Bronchial epithelial cell (primary cell): ENCODE data around the gene KRTAP10-5. TPM values are rescaled to one million over a fixed set of nuclear protein-coding genes. Genes with fewer than 3 reads are reported as not detected.

ENCODE experiments used
- DNase-seq: peaks from one replicate; pipeline ENCODE4 v3.0.0-alpha.2; 2010; ENCODE audit warnings: low read depth
- FAIRE-seq: peaks from 2 replicates; lab custom pipeline; 2011; peaks lifted over from hg19 to GRCh38; lab: Jason Lieb, UNC
- H3K27me3 ChIP-seq: 2 replicates; pipeline ENCODE4 v1.5.1; 2011; ENCODE audit warnings: low read length; ENCODE audit not compliant: control insufficient read depth, insufficient read depth
- H3K36me3 ChIP-seq: 2 replicates; pipeline ENCODE4 v1.5.1; 2011; ENCODE audit warnings: low read length; ENCODE audit not compliant: control insufficient read depth, insufficient read depth
- H3K4me3 ChIP-seq: 2 replicates; pipeline ENCODE4 v1.5.1; 2011; ENCODE audit warnings: mild to moderate bottlenecking, low read depth, low read length, control low read depth
- total RNA-seq: library from RNA; depleted of rRNA; stranded (reverse); fragments of >200 nt; gene quantifications from 2 replicates; pipeline ENCODE4 v1.2.1, GENCODE V29; 2014
- TF ChIP-seq, protein P1 (sequence below): IDR thresholded peaks from 2 replicates; pipeline ENCODE4 v1.5.1; 2011; ENCODE audit warnings: mild to moderate bottlenecking, moderate library complexity, low read length, control low read depth, inconsistent platforms; ENCODE audit not compliant: insufficient read depth, severe bottlenecking

The KRTAP10-5 gene
- total RNA-seq, 1 donor from 2014 or later, result not detected

DNA sequence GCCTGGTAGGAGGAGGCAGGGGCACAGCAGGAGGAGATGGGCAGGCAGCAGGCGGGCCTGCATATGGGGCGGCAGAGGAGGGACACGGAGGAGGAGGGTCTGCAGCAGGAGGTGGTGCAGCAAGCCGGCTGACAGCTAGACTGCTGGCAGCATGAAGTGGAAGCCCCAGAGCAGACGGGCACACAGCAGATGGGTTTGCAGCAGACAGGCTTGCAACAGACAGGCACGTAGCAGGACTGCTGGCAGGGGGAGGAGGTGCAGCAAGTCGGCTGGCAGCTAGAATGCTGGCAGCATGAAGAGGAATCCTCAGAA, 615 bp downstream of the KRTAP10-5 start:
- DNase-seq (no peak), FAIRE-seq (no peak)
- Histone ChIP-seq H3K36me3 (no peaks in the 10 kb centered on the region), H3K27me3 (no peaks in the 10 kb centered on the region), H3K4me3 (no peak overlapping the region)
- TF ChIP-seq, protein P1, sequence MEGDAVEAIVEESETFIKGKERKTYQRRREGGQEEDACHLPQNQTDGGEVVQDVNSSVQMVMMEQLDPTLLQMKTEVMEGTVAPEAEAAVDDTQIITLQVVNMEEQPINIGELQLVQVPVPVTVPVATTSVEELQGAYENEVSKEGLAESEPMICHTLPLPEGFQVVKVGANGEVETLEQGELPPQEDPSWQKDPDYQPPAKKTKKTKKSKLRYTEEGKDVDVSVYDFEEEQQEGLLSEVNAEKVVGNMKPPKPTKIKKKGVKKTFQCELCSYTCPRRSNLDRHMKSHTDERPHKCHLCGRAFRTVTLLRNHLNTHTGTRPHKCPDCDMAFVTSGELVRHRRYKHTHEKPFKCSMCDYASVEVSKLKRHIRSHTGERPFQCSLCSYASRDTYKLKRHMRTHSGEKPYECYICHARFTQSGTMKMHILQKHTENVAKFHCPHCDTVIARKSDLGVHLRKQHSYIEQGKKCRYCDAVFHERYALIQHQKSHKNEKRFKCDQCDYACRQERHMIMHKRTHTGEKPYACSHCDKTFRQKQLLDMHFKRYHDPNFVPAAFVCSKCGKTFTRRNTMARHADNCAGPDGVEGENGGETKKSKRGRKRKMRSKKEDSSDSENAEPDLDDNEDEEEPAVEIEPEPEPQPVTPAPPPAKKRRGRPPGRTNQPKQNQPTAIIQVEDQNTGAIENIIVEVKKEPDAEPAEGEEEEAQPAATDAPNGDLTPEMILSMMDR, result no peak

DNA sequence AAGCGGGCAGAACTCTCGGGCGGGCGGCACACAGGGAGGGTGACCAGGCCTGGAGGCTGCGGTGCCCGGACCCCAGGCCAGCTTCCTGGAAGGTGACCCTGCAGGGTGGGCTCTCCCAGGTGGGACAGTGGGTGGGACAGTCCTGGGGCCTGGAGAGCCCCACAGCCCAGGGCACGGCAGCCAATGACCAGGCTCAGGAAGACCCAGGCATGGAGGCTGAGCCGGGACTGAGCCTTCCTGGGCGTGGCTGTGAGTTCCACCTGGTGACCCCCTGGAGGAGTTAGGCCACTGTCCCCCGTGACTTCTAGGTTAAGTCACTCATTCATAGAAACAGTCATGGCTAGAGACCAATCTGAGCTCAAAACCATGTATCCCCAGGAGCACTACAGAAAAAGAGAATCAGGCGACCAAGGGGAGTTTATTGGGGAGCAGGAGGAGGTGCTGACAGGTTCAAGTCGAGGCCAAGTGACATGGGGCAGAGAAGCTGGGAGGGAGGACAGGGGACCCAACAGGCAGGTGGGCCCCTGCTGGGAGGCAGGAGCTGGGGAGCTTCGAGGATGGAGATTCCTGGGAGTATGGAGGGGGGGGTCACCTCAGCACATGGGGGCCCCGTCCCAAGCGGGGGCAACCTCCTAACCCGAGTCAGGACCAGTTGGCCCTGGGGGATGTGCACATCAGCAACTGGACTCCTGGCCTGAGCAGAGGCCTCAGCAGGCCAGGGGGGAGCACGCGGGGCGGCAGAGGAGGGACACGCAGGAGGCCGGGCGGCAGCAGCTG, 1.2 kb downstream of the KRTAP10-5 start:
- FAIRE-seq, result no peak
- Histone ChIP-seq H3K4me3 (no peak overlapping the region), H3K36me3 (no peaks in the 10 kb centered on the region), H3K27me3 (no peaks in the 10 kb centered on the region)
- TF ChIP-seq, protein P1, result no peak
- no peak for DNase-seq

DNA sequence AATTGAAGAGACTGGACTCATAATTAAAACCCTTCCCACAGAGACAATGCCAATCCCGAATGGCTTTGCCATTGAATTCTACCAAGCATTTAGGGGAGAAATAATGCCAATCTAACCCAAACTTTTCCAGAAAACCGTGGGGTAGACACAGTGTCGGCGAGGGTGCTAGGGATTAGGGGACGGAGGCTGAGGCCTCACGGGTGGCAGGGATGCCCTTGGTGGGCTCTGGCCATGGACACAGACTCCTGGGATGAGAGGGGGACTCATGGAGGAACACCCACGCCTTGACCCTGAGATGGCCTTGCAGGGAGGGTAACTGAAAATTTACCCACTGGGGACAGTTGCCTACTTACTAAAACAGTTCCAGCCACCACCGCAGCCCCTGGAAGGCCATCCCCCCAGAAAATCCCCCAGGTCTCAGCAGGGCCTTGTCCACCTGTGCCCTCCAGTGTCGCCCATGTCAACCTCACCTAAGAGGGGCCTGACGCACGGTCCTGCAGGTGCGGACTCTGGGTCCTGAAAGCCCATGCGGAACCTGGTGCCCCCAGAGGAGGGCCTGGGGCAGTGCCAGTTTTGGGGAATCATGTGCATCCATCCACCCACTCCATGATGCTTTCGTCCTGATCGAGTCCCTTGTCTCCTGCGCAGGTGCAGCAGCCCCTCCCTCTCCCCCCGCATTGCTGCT, 1.9 kb downstream of the KRTAP10-5 start:
- Histone ChIP-seq H3K4me3 (no peak overlapping the region), H3K27me3 (no peaks in the 10 kb centered on the region), H3K36me3 (no peaks in the 10 kb centered on the region)
- TF ChIP-seq, protein P1, result no peak
- no peak for DNase-seq
- FAIRE-seq, result no peak

DNA sequence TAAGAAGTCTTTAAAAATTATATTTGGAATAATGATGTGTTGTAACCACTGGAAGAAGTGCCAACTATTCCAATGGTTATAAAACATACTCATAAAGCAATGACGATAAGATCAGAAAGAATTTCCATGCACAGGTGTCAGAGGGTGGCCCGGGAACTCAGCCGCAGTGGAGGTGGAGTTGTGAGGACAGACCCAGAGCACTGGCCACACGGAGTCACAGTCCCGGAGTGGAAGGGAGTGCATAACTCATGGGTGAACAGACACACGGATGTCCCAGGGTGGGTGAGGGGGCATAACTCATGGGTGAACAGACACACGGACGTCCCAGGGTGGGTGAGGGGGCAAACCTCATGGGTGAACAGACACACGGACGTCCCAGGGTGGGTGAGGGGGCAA, 4.4 kb downstream of the KRTAP10-5 start:
- FAIRE-seq (no peak), DNase-seq (no peak)
- TF ChIP-seq, protein P1, result no peak
- H3K4me3 ChIP-seq, result no peak overlapping the region
- no peaks in the 10 kb centered on the region for H3K27me3 ChIP-seq
- no peaks in the 10 kb centered on the region for H3K36me3 ChIP-seq

DNA sequence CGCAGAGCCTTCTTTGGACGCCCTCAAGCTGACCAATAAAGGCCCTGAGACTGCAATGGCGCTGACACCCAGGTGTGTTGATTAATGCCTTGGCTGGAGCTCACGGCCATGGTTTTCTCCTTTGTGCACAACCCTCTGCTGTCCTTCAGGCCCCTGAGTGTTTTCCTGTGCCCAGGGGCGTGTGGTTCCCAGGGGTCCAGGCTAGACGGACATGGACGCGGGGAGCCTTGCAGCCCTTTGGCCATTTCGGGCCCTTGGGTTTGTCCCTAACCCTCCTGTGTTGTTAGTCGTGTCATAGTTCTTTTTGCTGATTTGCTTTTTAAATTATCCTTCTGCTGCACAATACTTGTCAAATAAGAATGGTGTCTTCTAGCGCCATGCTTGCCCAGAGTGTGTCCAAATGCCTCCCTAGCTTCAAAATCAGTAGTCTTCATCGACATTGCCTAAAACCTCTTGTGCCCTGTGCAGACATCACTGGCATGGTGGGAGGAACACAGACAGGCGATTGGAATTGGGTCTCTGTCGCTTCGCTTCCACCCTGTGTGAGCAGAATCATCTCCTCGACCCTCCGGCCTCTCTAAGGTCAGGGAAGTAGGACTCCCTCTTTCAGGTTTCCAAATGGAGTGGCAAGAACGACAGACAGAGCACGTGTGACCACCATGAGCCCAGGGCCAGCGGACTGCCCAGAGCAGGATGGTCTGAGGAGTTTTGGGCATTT, 4.9 kb downstream of the KRTAP10-5 start:
- Histone ChIP-seq H3K27me3 (no peaks in the 10 kb centered on the region), H3K4me3 (no peak overlapping the region), H3K36me3 (no peaks in the 10 kb centered on the region)
- DNase-seq (no peak), FAIRE-seq (no peak)
- TF ChIP-seq, protein P1, result no peak
